Forelimb muscle (tissue), 1 donor: ENCODE results near the gene TIMM29. TPM values are rescaled to one million over a fixed set of nuclear protein-coding genes. Genes with fewer than 3 reads are reported as not detected.

Experiments used
- DNase-seq: peaks from one replicate; pipeline ENCODE4 v3.0.0-alpha.2; 2013; ENCODE audit warnings: low read depth
- polyA plus RNA-seq: library from polyadenylated mRNA; unstranded; fragments of 120-200 nt; gene quantifications from one replicate; pipeline ENCODE4 v1.2.1, GENCODE V29; 2013; ENCODE audit not compliant: insufficient read length

Gene TIMM29
- polyA plus RNA-seq = 18.1 TPM

DNA sequence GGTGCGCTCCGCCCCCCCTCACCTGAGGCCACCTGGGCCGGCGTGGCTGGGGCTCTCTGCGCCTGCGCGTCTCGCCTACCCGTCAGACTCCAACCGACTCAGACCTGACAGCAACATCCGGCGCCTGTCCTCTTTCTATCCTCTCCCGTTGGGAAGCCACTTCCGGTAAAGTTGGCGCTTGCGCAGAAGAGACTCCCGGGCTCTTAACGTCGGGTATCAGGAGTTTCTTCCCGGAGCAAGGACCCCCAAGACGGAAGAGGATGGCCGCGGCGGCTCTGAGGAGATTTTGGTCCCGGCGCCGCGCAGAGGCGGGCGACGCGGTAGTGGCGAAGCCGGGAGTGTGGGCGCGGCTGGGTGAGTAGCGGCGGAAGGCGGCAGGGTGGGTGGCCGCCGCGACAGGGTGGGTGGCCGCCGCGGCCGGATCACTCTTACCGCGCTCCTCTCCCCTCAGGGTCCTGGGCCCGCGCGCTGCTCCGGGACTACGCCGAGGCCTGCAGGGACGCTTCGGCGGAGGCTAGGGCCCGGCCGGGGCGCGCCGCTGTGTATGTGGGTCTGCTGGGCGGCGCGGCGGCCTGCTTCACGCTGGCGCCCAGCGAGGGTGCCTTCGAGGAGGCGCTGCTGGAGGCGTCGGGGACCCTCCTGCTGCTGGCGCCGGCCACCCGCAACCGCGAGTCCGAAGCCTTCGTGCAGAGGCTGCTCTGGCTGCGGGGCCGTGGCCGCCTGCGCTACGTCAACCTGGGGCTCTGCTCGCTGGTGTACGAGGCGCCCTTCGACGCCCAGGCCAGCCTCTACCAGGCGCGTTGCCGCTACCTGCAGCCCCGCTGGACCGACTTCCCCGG, at the start of gene TIMM29, which contains the start of gene YIPF2:
Gene TIMM29 (plus strand): TSS at position 249 of the 839 bp plus-strand sequence. CDS start 12 bp downstream, at position 261.
Gene YIPF2 (minus strand): TSS at position 77 of the 839 bp plus-strand sequence. CDS start 229 bp downstream, outside the sequence.
- DNase-seq = peak; percentile 97

DNA sequence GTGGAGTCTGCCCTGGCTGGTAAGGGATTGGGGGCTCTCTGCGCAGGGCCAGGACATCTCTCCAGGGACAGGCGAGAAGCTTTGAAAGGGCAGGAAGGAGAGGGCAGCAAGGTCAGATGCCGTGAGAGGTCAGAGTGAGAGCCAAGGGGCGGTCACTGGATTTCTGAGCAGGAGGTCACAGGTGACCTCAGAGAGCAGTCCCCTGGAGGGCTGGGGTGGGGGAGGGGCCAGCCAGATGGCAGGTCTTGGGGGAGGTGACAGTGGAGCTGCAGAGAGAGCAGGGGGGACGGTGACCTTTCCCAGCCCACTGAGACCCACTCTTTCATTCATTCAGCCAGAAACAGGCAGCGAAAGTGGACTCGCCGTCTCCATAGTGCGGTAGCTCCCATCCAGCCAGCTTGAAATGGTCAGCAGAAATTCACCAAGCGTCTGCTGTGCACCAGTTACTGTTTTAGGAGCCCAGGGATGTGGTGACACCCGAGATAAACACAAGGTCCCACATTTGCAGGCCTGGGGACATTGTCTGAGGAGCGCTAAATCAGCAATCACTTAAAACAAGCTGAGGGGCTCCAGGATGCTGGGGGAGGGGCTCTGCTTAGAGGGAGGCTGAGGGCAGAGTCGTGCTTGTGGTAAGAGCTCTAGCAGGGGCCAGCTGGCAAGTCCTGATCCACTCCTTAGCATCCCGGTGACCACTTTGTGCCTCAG, 47.1 kb upstream of the TIMM29 start:
- no peak for DNase-seq

- no peak for DNase-seq
Observed at GRCh38 chr19:10882108-10882457, 46.5 kb upstream of the TIMM29 start.

DNA sequence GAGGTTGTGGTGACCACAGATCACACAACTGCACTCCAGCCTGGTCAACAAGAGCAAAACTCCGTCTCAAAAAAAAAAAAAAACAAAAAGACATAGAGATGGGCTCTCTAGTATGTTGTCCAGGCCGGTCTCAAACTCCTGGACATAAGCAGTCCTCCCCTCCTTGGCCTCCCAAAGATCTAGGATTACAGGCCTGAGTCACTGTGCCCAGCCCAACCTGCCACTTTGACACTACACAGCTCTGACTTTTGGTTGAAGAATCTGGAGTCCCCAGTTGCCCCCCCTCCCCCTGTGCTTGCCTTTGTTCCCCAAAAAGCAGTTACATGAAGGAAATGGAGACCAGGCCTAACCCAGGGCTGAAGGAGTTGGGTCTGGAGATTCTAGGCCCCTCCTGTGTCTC, 44.3 kb upstream of the TIMM29 start:
- no peak for DNase-seq

DNA sequence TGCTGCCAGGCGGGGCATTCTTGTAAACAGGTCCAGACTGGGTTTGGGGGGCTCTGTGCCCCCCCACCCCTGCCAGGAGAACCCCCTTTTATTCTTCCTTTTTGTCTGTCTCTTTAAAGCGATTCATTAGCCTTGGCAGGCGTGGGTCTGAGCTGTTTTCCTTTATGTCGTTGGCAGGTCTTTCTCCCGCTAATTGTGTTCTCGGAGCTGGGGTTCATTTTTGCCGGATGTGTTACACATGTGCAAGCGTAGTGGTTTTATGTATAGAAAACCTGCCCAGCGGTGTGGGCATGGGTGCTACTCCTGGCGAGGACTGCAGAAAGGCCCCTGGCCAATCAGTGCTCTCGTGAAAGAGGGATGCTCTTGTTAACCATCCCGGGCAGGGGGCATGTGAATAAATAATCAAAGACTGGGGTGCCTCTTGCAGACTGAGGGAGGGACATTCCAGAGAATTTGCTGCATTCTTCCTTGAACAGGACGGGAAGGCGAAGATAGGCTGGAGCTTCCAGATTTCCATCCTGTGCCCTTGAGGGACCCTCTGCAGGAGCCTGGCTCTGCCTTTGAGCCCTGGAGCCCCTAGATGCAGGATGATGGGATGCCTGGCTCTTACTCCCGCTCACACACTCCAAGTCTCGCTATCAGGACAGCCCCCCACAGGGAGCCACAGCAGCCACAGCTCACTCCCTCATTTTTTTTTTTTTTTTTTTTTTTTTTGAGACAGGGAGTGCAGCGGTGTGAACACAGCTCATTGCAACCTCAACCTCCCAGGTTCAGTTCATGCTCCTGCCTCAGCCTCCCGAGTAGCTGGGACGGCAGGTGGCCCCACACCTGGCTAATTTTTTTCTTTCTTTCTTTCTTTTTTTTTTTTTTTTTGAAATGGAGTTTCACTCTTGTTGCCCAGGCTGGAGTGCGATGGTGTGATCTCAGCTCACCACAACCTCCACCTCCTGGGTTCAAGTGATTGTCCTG, 43.1 kb upstream of the TIMM29 start:
- no peak for DNase-seq

DNA sequence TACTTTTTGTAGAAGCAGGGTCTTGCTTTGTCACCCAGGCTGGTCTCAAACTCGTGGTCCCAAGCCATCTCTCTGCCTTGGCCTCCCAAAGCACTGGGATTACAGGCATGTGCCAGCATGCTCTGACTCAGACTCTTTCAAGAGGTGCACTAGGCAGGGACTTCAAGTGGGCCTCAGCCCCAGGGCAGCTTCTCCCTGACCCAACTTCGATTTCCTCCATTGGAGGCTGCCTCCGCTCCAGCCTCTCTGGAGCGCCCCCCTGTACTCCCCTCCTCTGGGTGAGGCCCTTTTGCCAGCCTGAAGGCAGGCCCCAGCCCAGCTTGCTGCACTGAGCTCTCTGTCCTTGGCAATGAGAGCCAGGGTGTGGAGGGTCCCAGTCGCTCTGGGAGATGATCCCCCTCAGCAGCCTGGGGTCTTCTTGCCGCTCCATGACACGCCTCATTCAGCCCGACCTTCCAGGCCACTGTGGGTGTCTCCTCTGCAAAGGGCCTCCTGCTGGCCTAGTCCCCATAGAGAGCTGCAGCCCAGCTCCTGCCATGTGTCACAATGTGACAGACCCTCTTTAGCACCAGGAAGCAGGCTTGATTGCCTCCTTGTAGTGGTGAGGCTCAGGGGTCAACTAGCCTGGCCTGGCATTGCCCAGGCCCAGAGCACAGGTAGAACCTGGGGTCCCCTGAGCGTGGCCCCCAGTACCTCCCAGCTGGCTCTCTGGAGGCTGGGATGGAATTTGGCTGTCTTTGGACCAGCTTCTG, 40.8 kb upstream of the TIMM29 start:
- DNase-seq = no peak

DNA sequence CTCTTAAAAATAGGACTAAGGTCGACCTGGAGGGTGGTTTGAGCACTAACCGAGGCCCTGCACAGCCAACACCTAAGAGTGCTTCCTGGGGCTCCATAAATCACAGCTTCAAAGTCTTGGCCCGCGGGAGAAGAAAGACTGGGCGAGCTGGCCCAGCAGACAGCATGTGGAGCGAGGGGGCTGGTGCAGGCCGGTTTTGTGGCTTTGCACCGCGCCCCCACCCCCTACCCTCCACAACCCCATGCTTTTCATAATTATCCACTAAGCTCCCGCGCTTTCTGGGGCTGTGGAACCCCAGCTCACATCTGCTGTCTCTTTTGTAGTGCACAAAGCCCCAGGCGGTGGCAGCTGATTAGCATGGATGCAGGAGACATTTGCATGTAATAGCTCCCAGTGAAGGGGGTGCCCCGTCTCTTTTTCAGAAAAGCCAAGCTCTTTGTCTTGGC, 40.2 kb upstream of the TIMM29 start:
- no peak for DNase-seq

- no peak for DNase-seq
Observed at GRCh38 chr19:10889880-10890279, 38.7 kb upstream of the TIMM29 start.

GRCh38 chr19:10891405-10892086, 37.1 kb upstream of the TIMM29 start:
- DNase-seq = no peak

DNA sequence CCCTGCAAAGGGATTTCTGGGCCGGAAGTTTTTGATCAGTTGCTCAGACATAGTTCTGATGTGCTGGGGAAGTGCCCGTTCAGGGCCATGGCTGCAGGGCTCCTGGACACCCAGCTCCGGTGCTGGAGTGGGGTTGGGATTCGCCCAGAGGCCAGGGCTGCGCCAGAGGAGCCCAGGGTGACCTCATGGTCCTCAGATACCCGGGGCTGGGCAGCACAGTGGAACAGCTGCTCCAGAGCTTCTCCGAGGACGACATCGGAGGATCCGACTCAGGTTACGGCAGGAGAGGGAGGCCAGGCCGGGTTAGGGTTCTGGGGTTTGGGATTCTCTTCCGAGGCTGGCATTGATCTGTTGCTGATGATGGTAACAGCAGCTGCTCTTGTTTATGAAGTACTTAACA, 36.4 kb upstream of the TIMM29 start:
- DNase-seq = no peak

DNA sequence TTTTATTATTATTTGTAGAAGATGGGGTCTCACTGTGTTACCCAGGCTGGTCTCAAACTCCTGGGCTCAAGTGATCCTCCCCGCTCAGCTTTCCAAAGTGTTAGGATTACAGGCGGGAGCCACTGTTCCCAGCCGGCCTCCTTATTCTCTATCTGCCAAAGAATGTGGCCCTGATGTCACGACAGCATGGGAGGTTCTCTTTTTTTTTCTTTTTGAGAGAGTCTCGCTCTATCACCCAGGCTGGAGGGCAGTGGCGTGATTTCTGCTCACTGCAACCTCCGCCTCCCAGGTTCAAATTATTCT, 33.7 kb upstream of the TIMM29 start:
- DNase-seq = no peak

GRCh38 chr19:10895363-10895762, 33.2 kb upstream of the TIMM29 start:
- DNase-seq = no peak

DNA sequence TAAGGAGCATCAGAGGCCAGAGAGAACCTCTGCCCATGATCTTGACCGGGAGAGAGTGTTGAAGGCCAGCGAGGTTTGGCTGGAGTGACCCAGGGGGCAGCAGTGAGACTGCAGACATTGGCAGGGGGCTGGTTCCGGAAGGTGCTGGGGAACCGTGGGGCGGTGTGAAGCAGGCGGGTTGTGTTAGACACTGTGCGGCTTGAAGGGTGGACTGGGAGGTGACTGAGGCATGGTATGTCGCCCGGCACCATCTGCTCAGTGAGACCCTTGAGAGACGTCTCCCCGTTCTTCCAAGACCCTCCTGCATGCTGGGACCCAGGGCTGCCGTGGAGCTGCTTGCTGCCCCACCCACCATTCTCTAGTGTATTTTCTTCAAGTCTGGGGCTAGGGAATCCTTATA, 32.7 kb upstream of the TIMM29 start:
- no peak for DNase-seq

DNA sequence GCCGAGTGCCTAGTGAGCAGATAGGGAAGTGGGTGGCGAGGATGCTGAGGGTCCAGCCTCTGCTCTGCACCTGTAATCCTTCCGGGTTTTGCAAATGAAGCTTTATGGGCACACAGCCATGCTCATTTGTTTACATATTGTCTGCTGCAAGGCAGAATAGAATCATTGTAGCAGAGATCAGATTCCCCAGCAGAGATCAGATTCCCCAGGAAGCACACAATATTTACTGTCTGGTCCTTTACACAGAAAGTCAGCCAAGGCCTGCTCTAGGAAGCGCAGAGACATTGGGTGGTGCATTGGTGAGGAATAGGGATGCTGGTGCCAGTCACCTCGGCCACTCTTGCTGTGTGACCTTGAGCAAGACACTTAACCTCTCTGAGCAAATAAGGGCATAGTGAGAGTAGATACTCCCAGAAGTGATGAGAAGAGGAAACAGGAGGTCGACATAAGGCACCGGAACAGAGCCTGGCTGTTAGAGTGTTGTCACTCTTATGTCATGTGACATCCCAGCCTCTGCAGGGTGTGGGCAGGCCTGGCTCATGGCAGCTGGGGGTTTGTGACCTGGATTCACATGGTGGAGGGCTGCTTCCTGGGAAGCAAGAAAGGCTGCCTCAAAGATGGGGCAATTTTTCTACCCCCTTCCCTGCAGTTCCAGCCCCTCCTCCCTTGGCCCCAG, 31.6 kb upstream of the TIMM29 start:
- DNase-seq = no peak

DNA sequence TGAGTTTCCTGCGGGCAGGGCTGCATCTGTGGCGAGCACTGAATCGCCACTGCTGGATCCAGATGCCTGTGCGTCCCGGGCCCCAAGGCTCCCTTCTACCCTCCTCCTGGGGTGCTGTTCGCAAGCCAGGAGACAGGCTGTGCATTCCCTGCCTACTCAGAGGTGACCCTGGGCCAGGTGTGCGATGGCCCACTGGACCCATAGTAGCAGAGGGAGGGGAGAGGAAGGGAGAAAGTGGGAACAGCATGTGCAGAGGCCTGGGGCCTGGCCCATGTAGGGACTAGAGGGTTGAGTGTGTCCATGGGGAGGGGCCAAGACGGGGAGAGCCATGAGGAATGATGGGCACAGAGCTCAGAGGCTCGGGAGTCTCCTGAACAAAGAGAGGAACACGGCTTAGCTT, 30.0 kb upstream of the TIMM29 start:
- no peak for DNase-seq

- DNase-seq = no peak
Observed at GRCh38 chr19:10899151-10899653, 29.4 kb upstream of the TIMM29 start.

- no peak for DNase-seq
Observed at GRCh38 chr19:10907925-10908324, 20.7 kb upstream of the TIMM29 start.

GRCh38 chr19:10908380-10908960, 20.1 kb upstream of the TIMM29 start:
- no peak for DNase-seq

DNA sequence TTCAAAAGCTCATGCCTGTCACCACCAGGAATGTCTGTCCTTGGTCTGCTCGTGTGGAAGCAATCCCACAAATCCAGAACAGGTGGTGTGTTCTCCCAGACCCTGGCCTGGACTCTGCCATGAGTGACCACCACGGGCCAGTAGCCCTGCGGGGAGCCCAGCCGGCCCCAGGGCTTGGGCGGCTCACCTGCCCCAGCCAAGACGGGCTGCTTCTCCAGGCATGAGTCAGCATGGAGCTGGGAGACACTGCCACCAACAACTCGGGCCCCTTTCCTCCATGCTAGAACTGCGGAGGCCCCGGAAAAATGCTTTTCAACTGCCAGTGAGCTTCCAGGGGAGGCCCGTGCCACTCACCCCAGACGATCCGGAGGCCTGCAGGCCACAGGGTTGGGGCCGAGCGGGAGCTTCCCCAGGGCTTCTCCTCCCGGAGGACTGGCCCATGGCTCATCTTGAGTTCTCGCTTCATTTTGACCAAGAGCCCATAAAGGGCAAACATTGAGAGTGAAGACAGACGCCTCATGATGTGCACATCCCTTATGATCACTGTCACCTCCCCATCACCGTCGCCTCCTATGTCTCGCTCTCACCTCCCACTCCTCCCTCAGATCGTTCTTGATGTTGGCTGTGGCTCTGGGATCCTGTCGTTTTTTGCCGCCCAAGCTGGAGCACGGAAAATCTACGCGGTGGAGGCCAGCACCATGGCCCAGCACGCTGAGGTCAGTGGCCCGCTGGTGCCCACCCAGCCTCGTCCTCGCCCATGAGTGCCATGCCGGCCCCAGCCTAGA, 16.8 kb upstream of the TIMM29 start:
- DNase-seq = no peak
